T-helper 2 cell treated with Interferon-gamma antibody and Interleukin-4, amounts not matched to agents 5 μg/mL and 100 μg/mL, for 36 hours (primary cell): ENCODE results near the gene TWNK.

Experiments
- DNase-seq: peaks from one replicate; pipeline ENCODE4 v3.0.0; 2021; ENCODE audit warnings: low spot score
- H3K27ac Mint-ChIP-seq: one replicate; pipeline ENCODE4 v1.8.0; 2021; ENCODE audit warnings: mild to moderate bottlenecking, mixed read lengths
- H3K27me3 Mint-ChIP-seq: one replicate; pipeline ENCODE4 v1.8.0; 2021; ENCODE audit warnings: low read depth, mixed read lengths
- H3K36me3 Mint-ChIP-seq: one replicate; pipeline ENCODE4 v1.8.0; 2021; ENCODE audit warnings: low read depth, mixed read lengths
- H3K4me1 Mint-ChIP-seq: one replicate; pipeline ENCODE4 v1.8.0; 2021; ENCODE audit warnings: low read depth, mixed read lengths
- H3K4me3 Mint-ChIP-seq: one replicate; pipeline ENCODE4 v1.8.0; 2022; ENCODE audit warnings: mild to moderate bottlenecking, moderate library complexity, mixed read lengths
- H3K9me3 Mint-ChIP-seq: one replicate; pipeline ENCODE4 v1.8.0; 2021; ENCODE audit warnings: mixed read lengths

TWNK gene

GRCh38 chr10:100997360-100998182 lies 10.2 kb downstream of the TWNK start:
- Mint-ChIP-seq H3K36me3 (peaks cover 14% of the 10 kb centered on the region), H3K27me3 (peaks cover 2% of the 10 kb centered on the region), H3K4me3 (peak overlapping the region; percentile 84), H3K9me3 (no peaks in the 10 kb centered on the region), H3K4me1 (peaks cover 15% of the 10 kb centered on the region), H3K27ac (peak overlapping the region; percentile 92)
- peak; percentile 78 for DNase-seq

GRCh38 chr10:100998183-100998990 lies 11.0 kb downstream of the TWNK start:
- peak overlapping the region; percentile 84 for H3K4me3 Mint-ChIP-seq
- peak overlapping the region; percentile 85 for H3K27ac Mint-ChIP-seq
- peak; percentile 47 for DNase-seq
- H3K9me3 Mint-ChIP-seq: no peaks in the 10 kb centered on the region
- peaks cover 15% of the 10 kb centered on the region for H3K4me1 Mint-ChIP-seq
- peaks cover 9% of the 10 kb centered on the region for H3K36me3 Mint-ChIP-seq
- H3K27me3 Mint-ChIP-seq: peaks cover 2% of the 10 kb centered on the region

- DNase-seq: peak; percentile 80
- Mint-ChIP-seq H3K4me3 (peak overlapping the region; percentile 84), H3K4me1 (peaks cover 15% of the 10 kb centered on the region), H3K9me3 (no peaks in the 10 kb centered on the region), H3K27me3 (peaks cover 2% of the 10 kb centered on the region), H3K36me3 (peaks cover 5% of the 10 kb centered on the region), H3K27ac (peak overlapping the region; percentile 85)
These were observed 11.8 kb downstream of the TWNK start for GRCh38 chr10:100998991-100999741.

GRCh38 chr10:100999742-101000126 lies 12.4 kb downstream of the TWNK start, which contains the start of gene LZTS2:
TSS of gene LZTS2 (plus strand) at chr10:100999808. CDS start at chr10:101002539, 2,731 bp downstream.
- DNase-seq: no peak
- Mint-ChIP-seq H3K36me3 (peaks cover 1% of the 10 kb centered on the region), H3K4me1 (peaks cover 15% of the 10 kb centered on the region), H3K27ac (peak within 1 kb of the TSS; percentile 85), H3K4me3 (peak within 1 kb of the TSS; percentile 84), H3K9me3 (no peaks in the 10 kb centered on the region), H3K27me3 (peaks cover 2% of the 10 kb centered on the region)

- Mint-ChIP-seq H3K9me3 (no peaks in the 10 kb centered on the region), H3K4me3 (peak overlapping the region; percentile 73), H3K27ac (no peak overlapping the region), H3K27me3 (peaks cover 2% of the 10 kb centered on the region), H3K36me3 (no peaks in the 10 kb centered on the region), H3K4me1 (peaks cover 15% of the 10 kb centered on the region)
- DNase-seq: no peak
These were observed 13.0 kb downstream of the TWNK start for GRCh38 chr10:101000127-101000914.

GRCh38 chr10:101000915-101001658 lies 13.7 kb downstream of the TWNK start:
- Mint-ChIP-seq H3K9me3 (no peaks in the 10 kb centered on the region), H3K27me3 (peaks cover 2% of the 10 kb centered on the region), H3K27ac (peak overlapping the region; percentile 52), H3K4me1 (peaks cover 15% of the 10 kb centered on the region), H3K36me3 (no peaks in the 10 kb centered on the region), H3K4me3 (peak overlapping the region; percentile 69)
- DNase-seq: no peak

GRCh38 chr10:101001659-101002035 lies 14.3 kb downstream of the TWNK start:
- H3K4me3 Mint-ChIP-seq: no peak overlapping the region
- DNase-seq: no peak
- peaks cover 11% of the 10 kb centered on the region for H3K4me1 Mint-ChIP-seq
- peaks cover 2% of the 10 kb centered on the region for H3K27me3 Mint-ChIP-seq
- H3K9me3 Mint-ChIP-seq: no peaks in the 10 kb centered on the region
- no peak overlapping the region for H3K27ac Mint-ChIP-seq
- no peaks in the 10 kb centered on the region for H3K36me3 Mint-ChIP-seq

- Mint-ChIP-seq H3K4me3 (no peak overlapping the region), H3K27me3 (peaks cover 2% of the 10 kb centered on the region), H3K27ac (no peak overlapping the region), H3K36me3 (no peaks in the 10 kb centered on the region), H3K4me1 (peaks cover 11% of the 10 kb centered on the region), H3K9me3 (no peaks in the 10 kb centered on the region)
- DNase-seq: no peak
These were observed 15.1 kb downstream of the TWNK start for GRCh38 chr10:101002456-101002855.

GRCh38 chr10:101003639-101004206 lies 16.4 kb downstream of the TWNK start:
- peaks cover 4% of the 10 kb centered on the region for H3K4me1 Mint-ChIP-seq
- no peak overlapping the region for H3K4me3 Mint-ChIP-seq
- no peaks in the 10 kb centered on the region for H3K9me3 Mint-ChIP-seq
- no peak for DNase-seq
- H3K27ac Mint-ChIP-seq: no peak overlapping the region
- peaks cover 2% of the 10 kb centered on the region for H3K27me3 Mint-ChIP-seq
- H3K36me3 Mint-ChIP-seq: no peaks in the 10 kb centered on the region

GRCh38 chr10:101005361-101005760 lies 18.0 kb downstream of the TWNK start:
- peaks cover 3% of the 10 kb centered on the region for H3K4me1 Mint-ChIP-seq
- no peaks in the 10 kb centered on the region for H3K9me3 Mint-ChIP-seq
- H3K36me3 Mint-ChIP-seq: no peaks in the 10 kb centered on the region
- H3K27me3 Mint-ChIP-seq: peaks cover 2% of the 10 kb centered on the region
- no peak overlapping the region for H3K27ac Mint-ChIP-seq
- no peak overlapping the region for H3K4me3 Mint-ChIP-seq
- DNase-seq: no peak

- Mint-ChIP-seq H3K27ac (no peak overlapping the region), H3K4me1 (peaks cover 2% of the 10 kb centered on the region)
These were observed 18.7 kb downstream of the TWNK start for GRCh38 chr10:101005869-101006567.

GRCh38 chr10:101006593-101007098 lies 19.3 kb downstream of the TWNK start:
- DNase-seq: no peak
- Mint-ChIP-seq H3K27me3 (no peaks in the 10 kb centered on the region), H3K9me3 (no peaks in the 10 kb centered on the region), H3K27ac (no peak overlapping the region), H3K4me1 (no peaks in the 10 kb centered on the region), H3K4me3 (no peak overlapping the region), H3K36me3 (no peaks in the 10 kb centered on the region)

More at GRCh38 chr10:101005869-101006567, 18.7 kb downstream of the TWNK start:
- H3K36me3 Mint-ChIP-seq: no peaks in the 10 kb centered on the region
- no peaks in the 10 kb centered on the region for H3K9me3 Mint-ChIP-seq
- no peak overlapping the region for H3K4me3 Mint-ChIP-seq
- H3K27me3 Mint-ChIP-seq: peaks cover 1% of the 10 kb centered on the region
- no peak for DNase-seq
